Bone marrow (tissue), 2 donors: ENCODE data around the gene FOXO4.
A peak's percentile ranks its signal among the peaks of the same experiment; 100 is the strongest.
"Not testable (repeated sequence)": the region's sequence is repeated elsewhere in the genome, so short reads cannot be mapped to it uniquely, and the experiment has no call there.

Source experiments
- DNase-seq, 2 donors: peaks; one replicate each; lab custom pipeline; 2025; lab: John Stamatoyannopoulos, UW

Gene FOXO4

DNA sequence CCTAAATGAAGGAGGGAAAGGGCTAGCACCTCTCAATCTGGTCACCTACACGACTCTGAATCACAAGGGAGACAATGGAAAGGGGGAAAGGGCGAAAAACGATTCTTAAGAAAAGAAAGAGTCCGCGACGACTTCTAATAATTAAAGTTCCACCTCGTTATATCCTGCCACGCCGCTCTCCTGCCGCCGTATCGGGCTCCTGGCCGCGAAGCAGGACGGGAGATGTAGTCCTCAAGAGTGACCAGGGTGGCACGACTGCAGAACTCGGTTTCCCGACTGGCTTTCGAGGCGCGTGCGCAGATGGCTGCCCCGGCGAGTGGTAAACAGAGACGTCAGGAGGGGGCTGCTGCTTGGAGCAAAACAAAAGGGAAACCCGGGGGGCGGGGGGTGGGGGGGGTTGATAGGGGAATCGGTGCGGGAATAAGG, at the start of gene FOXO4:
FOXO4 (plus strand) TSS at position 297 of the 426 bp plus-strand sequence. CDS start 678 bp downstream, outside the sequence.
- peak; percentile 49 to 67 for DNase-seq

DNA sequence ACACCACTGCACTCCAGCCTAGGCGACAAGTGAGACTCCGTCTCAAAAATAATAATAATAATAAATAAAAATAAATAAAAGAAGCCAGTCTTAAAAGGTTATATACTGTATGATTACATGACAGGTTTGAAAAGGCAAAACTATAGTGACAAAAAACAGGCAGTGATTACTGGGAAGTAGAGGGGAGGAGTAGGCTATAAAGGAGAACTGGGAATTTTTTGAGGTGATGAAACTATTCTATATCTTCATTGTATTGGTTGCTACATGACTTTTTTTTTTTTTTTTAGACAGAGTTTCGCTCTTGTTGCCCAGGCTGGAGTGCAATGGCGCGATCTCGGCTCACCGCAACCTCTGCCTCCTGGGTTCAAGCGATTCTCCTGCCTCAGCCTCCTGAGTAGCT, 47.8 kb upstream of the FOXO4 start:
- not testable (repeated sequence) for DNase-seq

DNA sequence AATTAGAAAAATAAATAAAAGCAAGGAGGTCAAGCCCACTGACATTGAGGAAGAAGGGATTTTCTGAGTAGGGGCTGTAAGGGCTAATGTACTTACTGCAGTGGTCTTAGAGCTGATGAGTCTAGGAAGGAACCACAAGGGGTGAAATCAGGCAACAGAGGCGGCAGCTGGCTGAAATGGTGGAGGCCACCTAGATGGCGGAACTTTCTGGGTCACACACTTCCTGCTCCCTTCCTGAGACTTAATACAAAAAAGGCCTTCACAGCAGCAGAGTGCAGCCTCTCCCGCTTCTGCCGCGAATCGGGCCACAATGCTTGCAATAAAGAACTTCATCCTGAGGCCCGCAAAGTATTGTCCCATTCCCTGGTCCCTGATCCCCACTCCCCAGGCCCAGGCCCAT, 42.9 kb upstream of the FOXO4 start:
- DNase-seq, result no peak

DNA sequence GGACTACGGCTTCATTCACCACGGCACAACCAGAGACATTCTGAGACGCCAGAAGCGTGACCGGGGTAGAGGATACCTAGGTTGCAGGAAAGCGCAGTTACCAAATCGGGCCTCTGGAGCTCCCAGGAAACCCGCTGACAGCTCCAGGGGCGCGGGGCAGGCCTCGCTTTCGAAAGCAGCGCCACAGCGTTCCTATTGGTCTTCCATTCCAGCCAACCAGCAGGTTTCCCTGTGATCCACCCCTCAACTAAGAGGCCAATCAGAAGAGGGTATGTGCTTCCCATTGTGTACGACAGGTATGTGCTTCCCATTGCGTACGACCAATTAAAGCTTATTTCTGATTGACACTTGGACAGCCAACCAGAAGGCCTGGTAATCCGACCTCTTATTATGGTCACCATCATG, 42.4 kb upstream of the FOXO4 start:
- no peak for DNase-seq

DNA sequence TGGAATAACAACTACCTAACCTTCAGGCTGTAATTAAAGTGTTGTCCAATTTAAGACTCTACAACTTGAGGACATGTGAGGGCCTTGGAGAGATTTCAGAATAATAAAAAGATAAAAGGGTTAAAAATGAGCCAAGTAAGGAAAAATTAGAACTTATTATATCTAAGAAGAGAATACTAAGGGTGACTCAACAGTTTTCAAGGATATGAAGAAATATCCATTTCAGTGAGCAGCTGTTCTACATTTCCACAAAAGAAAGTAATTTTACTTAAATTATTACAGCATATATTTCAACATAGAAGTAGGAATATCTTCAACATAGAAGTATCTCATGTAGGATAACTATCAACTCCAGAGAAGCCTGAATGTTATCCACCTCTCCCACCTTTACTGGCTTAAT, 38.8 kb upstream of the FOXO4 start:
- no peak for DNase-seq

DNA sequence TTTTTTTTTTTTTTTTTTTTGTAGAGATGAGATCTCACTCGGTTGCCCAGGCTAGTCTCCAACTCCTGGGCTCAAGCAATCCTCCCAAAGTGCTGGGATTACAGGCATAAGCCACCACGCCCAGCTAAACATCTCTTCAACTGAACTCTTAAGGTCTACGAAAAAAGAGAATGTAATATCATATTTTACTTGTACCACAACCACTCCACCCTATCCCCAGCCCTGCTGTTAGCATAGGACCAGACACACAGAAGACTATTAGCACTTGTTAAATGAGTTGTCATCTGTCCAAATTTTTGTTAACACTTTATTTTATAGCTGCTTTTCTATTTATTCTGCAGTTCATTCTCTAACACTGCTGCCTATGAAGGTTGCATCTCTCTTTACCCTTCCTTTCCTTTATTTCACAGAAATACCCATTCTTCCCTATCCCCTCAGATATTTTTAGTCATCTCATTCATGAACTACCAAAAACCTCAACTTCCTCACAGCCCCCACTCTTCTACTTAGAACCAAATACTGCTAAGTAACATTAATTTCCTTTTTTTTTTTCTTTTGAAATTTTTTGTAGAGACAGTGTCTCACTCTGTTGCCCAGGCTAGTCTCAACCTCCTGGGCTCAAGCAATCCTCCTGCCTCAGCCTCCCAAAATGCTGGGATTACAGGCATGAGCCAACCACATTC, 37.7 kb upstream of the FOXO4 start:
- peak in 1 of 2 donors; percentile 10 for DNase-seq

DNA sequence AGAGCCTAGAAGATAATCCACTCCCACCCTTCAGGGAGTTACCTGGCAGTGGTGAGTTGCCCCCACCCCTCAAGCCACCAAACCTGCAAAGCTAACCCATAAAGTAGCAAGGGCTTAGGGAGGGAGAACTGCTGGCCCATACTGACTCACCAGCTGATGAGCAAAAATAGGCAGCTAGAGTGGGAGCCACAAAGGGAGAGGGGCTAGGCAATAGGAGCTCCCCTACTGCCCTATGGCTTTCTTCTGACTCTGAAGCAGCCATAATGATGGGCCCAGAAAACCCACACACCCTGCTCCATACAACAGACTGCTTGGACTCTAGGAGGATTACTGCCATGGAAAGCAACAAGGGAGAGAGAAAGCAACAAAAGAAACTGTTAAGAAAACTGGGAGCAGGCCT, 35.5 kb upstream of the FOXO4 start:
- DNase-seq, result no peak

- DNase-seq, result no peak
These were observed 28.6 kb upstream of the FOXO4 start for GRCh38 chrX:71067089-71067488.

GRCh38 chrX:71067712-71068043, 28.0 kb upstream of the FOXO4 start:
- DNase-seq, result no peak

- peak; percentile 78 to 81 for DNase-seq
These were observed 27.4 kb upstream of the FOXO4 start, which contains the start of gene SNX12 for GRCh38 chrX:71068044-71068918. SNX12 (minus strand) TSS chrX:71068334; CDS start chrX:71068306, 28 bp downstream.

- no peak for DNase-seq
These were observed 25.1 kb upstream of the FOXO4 start for GRCh38 chrX:71070531-71070930.

DNA sequence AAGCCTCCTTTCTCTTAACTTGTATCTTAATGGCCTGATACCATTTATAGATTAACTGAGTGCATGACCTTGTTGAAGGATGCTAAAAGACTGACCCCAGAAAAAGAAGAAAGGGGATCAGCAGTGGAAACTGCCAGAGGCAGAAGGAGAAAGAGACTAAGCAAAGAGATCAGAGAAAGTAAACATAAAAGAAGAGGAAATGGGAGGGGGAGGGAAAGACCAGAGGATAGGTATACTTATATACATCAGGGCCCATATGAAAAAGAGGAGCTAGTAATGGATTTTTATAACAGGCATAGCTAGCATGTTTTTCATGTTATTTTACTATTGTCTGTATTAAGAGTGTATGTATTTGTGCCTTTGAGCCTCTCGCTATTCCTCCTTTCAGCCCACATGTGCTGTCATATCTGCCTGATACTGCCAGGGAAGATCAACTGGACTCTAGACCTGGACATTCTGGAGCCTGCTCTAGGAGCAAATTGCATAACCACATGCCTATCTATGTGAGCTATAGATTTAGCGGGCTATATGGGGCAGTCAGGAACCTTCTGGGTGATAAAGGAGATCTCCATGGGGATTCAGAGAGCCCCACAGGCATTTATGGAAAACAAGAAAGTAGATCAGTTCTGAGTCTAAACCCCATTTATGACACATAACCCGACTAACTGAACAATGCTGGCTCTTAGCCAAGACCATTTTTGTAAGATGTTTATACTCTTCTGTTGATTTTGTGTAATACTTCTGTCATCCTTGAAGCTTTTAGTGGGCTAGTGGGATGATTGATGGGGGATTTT, 14.1 kb upstream of the FOXO4 start:
- no peak for DNase-seq

- DNase-seq, result no peak
These were observed 13.5 kb upstream of the FOXO4 start for GRCh38 chrX:71082124-71082647.

DNA sequence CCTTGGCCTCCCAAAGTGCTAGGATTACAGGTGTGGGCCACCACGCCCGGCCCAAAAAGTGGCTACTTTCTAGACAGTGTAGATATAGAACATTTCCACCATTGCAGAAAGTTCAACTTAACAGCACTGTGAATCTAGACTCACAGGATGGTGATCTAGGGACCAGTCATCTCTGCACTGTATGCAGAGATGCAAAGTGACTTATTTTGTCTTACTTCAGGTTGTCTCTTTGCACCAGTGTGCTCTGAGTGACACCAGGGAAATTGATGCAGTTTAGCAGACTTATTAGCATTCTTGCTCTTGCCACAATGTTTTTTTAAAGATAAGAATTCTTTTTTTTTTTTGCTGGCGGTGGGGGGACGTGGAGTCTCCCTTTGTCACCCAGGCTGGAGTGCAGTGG, 12.8 kb upstream of the FOXO4 start:
- no peak for DNase-seq

DNA sequence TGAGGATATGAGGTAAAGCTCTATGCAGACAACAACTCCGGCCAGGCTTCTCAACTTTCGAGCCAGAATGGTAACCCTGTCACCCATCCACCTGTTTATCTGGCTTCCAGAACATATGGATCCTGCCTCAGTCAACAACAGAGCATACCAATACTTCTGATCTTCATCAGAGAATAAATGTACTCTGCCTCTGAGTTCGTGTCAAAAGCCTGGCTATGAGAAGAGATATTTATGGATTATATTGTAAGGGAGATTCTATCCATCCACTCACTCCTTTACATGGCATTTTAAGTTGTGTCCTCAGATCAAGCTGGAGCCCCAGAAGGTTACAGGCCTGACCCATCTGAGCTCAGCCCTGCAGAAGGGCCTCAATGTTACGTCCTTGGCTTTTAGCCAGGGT, 9.8 kb upstream of the FOXO4 start:
- no peak for DNase-seq

DNA sequence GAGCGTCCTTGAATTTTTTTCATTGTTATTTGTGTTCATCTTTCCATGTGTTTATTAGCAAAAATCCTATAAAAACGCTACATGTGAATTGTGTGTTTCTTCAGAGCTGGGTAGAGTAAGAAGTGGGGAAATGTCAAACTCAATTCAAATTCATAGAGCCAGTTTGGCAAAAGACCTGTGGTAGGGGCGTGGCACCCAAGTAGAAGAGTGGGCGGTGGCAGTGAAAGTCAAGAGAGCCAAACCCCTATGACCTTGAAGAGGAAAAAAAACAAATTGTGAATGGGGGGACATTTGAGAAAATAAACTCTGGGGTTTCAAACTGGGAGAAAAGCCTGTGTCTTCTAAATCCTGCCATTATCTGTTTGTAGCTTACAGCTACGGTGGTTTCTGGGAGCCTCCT, 4.4 kb upstream of the FOXO4 start:
- no peak for DNase-seq

- DNase-seq, result no peak
These were observed 618 bp upstream of the FOXO4 start for GRCh38 chrX:71095033-71095432.

- DNase-seq, result no peak
These were observed 519 bp downstream of the FOXO4 start for GRCh38 chrX:71095981-71096759.

- DNase-seq, result no peak
These were observed 1.0 kb downstream of the FOXO4 start for GRCh38 chrX:71096760-71097032.

DNA sequence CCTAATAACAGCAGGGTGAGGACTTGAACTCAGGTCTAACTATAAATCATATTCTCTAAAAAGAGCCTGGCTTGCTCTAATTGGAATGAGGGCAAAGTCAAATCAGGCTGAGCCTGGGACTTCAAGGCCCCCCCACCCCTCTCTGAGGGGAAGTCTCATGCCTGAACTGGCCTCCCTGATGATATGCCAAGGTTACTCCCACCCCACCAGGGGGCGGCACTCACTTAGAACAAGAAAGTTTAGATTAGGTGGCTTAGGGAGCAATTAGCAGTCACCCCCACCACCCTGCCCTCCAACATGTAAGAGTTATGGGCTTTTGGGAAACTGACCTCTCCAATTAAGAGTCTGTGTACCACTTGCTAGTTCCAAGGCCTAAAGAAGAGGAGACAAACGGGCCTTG, 2.7 kb downstream of the FOXO4 start:
- DNase-seq, result peak; percentile 7 to 48

- no peak for DNase-seq
These were observed 3.4 kb downstream of the FOXO4 start for GRCh38 chrX:71098951-71099506.
